22Rv1 (cell line): ENCODE measurements around the gene EXOC3.

ENCODE experiments used
- CTCF ChIP-seq: fragments of 450-650 bp; IDR thresholded peaks from 2 replicates; pipeline ENCODE4 v1.5.1; 2017; ENCODE audit warnings: mild to moderate bottlenecking
- ZFX ChIP-seq: fragments of 450-650 bp; IDR thresholded peaks from 2 replicates; pipeline ENCODE4 v1.6.1; 2017; ENCODE audit warnings: antibody characterized with exemption, borderline replicate concordance

- TF ChIP-seq CTCF, result no peak
- TF ChIP-seq ZFX, result no peak
These were observed 16.7 kb downstream of the EXOC3 start for GRCh38 chr5:459562-460272.
